ENCODE data around the gene STK24. TPM values are rescaled to one million over a fixed set of nuclear protein-coding genes. Genes with fewer than 3 reads are reported as not detected.

The STK24 gene
- total RNA-seq, 2 donors from 2014 or later: 50.8 to 80.3 TPM

DNA sequence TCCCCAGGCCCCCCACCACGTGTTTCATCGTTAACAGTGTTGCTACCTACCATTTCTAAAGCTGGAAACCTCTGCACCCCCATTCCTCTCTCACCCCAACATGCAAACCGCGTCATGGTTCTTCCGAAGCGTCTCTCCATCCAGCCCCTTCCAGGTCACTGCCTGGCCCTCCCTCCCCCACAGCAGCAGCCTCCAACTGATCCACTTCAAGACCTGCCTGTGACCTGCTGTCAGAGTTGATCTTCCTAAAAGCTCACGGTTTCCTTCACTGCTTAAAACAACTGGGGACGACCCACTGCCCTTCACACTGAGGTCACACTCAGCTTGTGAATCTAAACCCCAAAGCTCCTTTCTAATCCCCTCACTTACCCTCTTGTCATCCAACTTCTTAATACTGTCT is 47.7 kb downstream of the STK24 start:
- Histone ChIP-seq H3K27me3 (replicated peaks; ENCODE audit: insufficient read depth) (no peaks in the 10 kb centered on the region), H3K36me3 (no peaks in the 10 kb centered on the region), H3K27ac (no peak overlapping the region), H3K9me3 (no peaks in the 10 kb centered on the region), H3K4me1 (ENCODE audit: control insufficient read depth in 1 of 2, low read depth in 2 of 2) (peaks cover 0 to 22% of the 10 kb centered on the region in 2 donors), H3K4me3 (no peak overlapping the region)
- no peak for ATAC-seq (ENCODE audit: insufficient number of reproducible peaks, low FRiP score, low read depth)
- TF ChIP-seq, protein P1, sequence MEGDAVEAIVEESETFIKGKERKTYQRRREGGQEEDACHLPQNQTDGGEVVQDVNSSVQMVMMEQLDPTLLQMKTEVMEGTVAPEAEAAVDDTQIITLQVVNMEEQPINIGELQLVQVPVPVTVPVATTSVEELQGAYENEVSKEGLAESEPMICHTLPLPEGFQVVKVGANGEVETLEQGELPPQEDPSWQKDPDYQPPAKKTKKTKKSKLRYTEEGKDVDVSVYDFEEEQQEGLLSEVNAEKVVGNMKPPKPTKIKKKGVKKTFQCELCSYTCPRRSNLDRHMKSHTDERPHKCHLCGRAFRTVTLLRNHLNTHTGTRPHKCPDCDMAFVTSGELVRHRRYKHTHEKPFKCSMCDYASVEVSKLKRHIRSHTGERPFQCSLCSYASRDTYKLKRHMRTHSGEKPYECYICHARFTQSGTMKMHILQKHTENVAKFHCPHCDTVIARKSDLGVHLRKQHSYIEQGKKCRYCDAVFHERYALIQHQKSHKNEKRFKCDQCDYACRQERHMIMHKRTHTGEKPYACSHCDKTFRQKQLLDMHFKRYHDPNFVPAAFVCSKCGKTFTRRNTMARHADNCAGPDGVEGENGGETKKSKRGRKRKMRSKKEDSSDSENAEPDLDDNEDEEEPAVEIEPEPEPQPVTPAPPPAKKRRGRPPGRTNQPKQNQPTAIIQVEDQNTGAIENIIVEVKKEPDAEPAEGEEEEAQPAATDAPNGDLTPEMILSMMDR (IDR thresholded peaks at IDR 0.05): no peak
- no peak for DNase-seq (ENCODE audit: low spot score)

DNA sequence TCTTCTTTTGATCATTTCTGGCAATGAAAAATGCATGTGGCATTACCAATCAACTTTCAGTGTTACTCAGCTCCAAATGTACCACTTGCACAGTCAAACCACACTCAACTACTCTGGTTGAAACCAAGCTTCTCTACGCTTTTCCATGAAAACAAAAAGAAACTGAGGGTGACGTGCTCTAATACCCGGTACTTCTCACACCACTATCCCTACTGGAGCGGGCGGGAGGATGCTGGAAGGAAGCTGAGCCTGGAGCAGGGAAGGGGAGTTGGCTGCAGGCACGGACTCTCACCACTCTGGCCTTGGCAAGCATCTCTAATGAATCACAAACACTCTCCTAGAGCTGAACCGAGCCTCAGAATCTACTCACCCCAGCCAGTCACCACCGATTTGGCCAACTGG is 48.2 kb downstream of the STK24 start:
- Histone ChIP-seq H3K36me3 (no peaks in the 10 kb centered on the region), H3K27ac (no peak overlapping the region), H3K4me1 (ENCODE audit: control insufficient read depth in 1 of 2, low read depth in 2 of 2) (peaks cover 0 to 23% of the 10 kb centered on the region in 2 donors), H3K27me3 (replicated peaks; ENCODE audit: insufficient read depth) (no peaks in the 10 kb centered on the region), H3K4me3 (no peak overlapping the region), H3K9me3 (no peaks in the 10 kb centered on the region)
- TF ChIP-seq, protein P1 (IDR thresholded peaks at IDR 0.05): no peak
- ATAC-seq (ENCODE audit: insufficient number of reproducible peaks, low FRiP score, low read depth): no peak
- DNase-seq (ENCODE audit: low spot score): no peak

DNA sequence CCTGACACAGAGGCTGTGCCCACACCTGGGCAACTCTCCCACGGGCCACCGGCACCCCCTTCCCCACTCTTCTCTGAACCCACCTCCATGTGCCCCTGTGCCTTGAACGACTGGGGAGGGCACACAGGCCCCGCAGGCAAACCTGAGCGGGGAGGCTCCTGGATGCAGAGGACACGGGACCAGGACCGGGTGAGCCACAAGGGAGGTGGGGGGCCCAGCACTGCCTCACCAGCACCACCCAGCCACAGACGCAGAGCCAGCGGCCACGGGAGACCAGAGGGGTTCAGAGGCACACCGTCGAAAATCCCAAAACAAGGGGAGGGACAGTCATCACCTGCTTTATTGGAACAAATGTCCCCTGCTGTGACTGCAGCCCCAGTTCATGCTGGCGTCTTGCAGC is 49.4 kb downstream of the STK24 start:
- peaks cover 0 to 23% of the 10 kb centered on the region in 2 donors for H3K4me1 ChIP-seq (ENCODE audit: control insufficient read depth in 1 of 2, low read depth in 2 of 2)
- H3K36me3 ChIP-seq: no peaks in the 10 kb centered on the region

DNA sequence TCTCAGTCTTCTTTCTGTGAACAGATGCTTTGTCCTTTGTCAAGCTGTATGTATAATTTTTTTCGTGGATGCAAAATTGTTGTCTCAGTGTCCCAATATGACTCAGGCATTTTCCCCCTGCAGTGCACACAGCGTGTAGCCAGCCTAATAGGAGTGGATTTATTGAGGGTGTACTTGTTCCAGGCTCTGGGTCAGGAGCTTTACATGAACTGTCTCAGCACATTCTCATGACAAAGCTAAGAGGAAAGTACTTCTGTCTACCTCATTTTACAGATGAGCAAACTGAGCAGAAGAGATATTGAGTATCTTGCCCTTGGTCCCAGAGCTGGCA is 50.8 kb downstream of the STK24 start:
- H3K27me3 ChIP-seq (replicated peaks; ENCODE audit: insufficient read depth): no peaks in the 10 kb centered on the region
- no peak for ATAC-seq (ENCODE audit: insufficient number of reproducible peaks, low FRiP score, low read depth)
- no peak overlapping the region for H3K4me3 ChIP-seq
- H3K9me3 ChIP-seq: no peaks in the 10 kb centered on the region
- TF ChIP-seq, protein P1 (IDR thresholded peaks at IDR 0.05): no peak
- DNase-seq (ENCODE audit: low spot score): no peak
- H3K4me1 ChIP-seq (ENCODE audit: control insufficient read depth in 1 of 2, low read depth in 2 of 2): peaks cover 0 to 23% of the 10 kb centered on the region in 2 donors
- no peaks in the 10 kb centered on the region for H3K36me3 ChIP-seq
- H3K27ac ChIP-seq: no peak overlapping the region

More for the DNA sequence above, 49.4 kb downstream of the STK24 start:
- no peak for DNase-seq (ENCODE audit: low spot score)
- Histone ChIP-seq H3K27ac (no peak overlapping the region), H3K4me3 (no peak overlapping the region), H3K27me3 (replicated peaks; ENCODE audit: insufficient read depth) (no peaks in the 10 kb centered on the region), H3K9me3 (no peaks in the 10 kb centered on the region)
- TF ChIP-seq, protein P1 (IDR thresholded peaks at IDR 0.05): no peak
- no peak for ATAC-seq (ENCODE audit: insufficient number of reproducible peaks, low FRiP score, low read depth)

DNA sequence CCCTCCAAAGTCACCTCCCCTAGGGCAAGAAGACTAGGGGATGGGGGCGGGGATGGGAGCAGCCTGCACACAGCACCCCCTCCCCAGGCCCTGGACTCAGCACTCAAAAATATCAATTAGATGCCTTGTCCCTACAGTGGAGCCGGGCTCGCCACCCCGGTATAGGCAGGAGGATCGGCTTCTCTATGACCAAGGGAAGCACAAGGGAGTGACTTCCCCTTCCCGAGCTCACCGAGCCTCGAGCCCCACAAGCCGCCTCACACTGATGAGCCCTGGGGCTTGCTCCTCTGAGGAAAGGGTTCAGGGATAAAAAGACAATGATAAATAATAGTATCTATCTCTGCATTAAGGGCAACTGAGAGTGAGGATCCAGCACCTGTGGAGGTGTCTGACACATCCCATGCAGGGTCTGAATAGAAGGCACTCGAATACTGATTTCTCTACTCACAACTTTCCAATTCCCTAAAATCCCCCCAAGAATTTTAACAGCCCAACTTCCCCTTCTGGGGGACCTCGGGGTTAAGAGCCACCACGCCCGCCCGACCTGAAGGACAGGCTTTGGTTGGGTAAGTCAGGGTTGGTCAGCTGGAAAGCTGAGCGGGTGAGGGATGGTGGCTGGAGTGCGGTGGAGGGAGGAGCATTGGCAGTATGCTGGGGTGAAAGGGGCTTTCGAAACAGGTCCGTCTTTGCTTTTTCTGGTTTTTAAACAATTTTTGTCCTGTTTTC is 51.3 kb downstream of the STK24 start:
- no peak overlapping the region for H3K27ac ChIP-seq
- no peaks in the 10 kb centered on the region for H3K27me3 ChIP-seq (replicated peaks; ENCODE audit: insufficient read depth)
- ATAC-seq (ENCODE audit: insufficient number of reproducible peaks, low FRiP score, low read depth) (no peak), DNase-seq (ENCODE audit: low spot score) (no peak)
- H3K4me1 ChIP-seq (ENCODE audit: control insufficient read depth in 1 of 2, low read depth in 2 of 2): peaks cover 0 to 23% of the 10 kb centered on the region in 2 donors
- no peaks in the 10 kb centered on the region for H3K9me3 ChIP-seq
- H3K4me3 ChIP-seq: no peak overlapping the region
- TF ChIP-seq, protein P1 (IDR thresholded peaks at IDR 0.05): no peak
- H3K36me3 ChIP-seq: no peaks in the 10 kb centered on the region
